ENCODE measurements around the gene CASP7.
A peak's percentile ranks its signal among the peaks of the same experiment; 100 is the strongest.

CASP7 gene

DNA sequence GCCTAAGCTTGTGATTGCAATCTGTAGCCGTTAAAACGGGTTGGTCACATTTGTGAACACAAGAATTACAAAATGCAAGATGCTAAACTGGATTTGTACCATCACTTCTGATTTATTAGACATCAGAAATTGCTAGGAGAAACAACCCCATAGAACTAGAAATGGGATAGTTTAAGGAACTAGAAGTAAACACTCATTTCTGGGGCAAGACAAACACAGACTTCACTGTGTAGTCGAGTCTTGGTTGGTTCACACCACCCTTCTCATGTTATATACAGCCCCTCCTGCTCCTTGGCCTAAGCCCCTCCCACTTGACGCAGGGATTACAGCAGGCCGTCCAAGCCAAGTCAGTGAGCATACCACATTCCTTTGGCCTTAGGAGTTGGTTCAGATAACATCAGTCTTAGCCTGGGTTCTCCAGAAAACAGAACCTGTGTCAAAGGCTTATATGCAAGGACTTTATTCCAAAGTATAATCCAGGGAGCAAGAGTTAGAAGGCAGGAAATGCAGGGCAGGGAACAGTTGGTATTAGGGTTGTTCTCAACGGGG lies 13.8 kb upstream of the CASP7 start:
- DNase-seq (ENCODE audit: low read depth in 3 of 3, low spot score in 1 of 3), result no peak

DNA sequence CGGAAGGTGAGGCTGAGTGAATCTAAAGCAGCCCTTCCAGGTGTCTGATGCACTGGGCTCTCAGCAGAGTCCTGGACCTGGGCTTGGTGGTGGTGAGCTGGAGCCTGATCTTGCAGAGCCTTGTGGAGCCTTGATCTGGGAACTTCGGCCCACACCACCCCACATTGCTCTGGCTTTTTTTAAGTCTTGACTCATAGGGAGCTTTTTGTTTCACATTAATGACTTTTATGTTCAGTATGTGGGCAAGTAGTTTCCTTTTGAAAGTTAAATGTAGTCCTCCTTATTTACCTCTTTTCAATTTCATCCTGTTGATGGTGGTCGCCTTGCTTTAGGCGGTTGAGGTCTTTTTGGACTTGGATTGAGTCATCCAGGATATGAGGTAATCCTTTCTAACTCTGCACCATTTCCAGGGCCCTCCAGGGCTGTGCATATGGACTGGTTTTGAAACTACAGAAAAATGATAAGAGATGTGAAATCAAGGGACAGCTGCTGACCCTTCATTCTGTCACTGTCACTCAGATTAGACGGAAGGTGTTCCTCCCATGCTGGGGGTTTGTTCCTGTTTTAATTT lies 12.9 kb upstream of the CASP7 start:
- no peak for DNase-seq (ENCODE audit: low read depth in 3 of 3, low spot score in 1 of 3)

DNA sequence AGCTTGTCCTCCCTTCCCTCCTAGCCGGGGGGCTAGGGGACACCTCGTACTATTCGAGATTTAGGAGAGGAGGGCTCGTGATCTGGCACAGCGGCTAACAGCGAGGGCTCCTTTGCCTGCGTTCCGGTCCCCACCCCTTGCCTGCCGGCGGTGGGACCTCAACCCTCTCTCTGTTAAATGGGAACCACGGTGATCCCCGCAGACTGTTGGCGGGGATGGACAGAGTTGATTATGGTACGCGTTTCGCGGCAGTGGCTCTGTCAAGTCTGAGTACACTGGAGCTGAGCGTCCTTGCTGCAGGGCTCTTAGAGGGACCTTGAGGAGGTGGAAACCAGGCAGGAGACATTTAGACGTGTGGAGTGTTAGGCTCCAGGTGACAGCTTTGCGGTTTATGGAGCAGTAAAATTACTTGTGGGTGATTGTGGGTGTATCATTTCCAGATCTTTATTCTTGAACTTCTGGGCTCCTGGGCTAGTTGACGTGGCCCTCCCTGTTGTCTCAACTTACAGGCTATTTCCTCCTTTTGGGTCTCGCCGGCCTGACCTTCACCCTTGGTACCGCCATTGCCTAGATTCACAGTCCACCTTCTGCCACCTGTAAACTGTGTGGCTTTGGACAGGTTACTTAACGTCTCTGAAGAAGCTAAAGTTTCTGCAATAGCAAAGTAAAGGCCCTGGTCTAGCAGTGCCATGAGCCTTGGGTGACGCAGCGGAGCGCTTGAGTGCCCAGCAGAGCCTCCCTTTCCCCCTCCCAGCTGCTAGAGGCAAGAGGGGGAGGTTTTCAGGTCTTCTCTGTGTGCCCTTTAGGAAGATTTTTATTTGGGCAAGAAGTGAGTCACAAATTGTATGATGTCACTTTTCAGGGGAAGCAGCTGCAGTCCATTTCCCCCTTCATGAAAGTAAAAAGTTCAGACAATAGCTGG lies 739 bp downstream of the CASP7 start:
- peak in 1 of 3 donors; percentile 6 for DNase-seq (ENCODE audit: low read depth in 3 of 3, low spot score in 1 of 3)

GRCh38 chr10:113681533-113682470 lies 2.1 kb downstream of the CASP7 start:
- no peak for DNase-seq (ENCODE audit: low read depth in 3 of 3, low spot score in 1 of 3)

DNA sequence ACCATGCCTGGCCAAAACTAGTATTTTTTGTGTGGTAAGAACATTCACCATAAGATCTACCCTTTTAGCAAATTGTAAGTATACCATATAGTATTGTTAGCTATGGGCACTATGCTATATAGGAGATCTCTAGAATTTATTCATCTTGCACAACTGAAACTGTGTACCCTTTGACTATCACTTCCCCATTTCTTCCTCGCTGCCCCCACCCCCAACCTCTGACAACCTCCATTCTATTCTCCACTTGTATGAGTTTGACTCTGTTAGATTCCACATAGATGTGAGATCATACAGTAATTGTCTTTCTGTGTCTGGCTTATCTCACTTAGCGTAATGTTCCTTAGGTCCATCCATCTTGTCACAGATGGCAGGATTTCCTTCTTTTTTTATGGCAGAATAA lies 3.6 kb downstream of the CASP7 start:
- DNase-seq (ENCODE audit: low read depth in 3 of 3, low spot score in 1 of 3), result no peak

- no peak for DNase-seq (ENCODE audit: low read depth in 3 of 3, low spot score in 1 of 3)
Observed at GRCh38 chr10:113686028-113686427, 6.3 kb downstream of the CASP7 start.

GRCh38 chr10:113687037-113687436 lies 7.3 kb downstream of the CASP7 start:
- DNase-seq (ENCODE audit: low read depth in 3 of 3, low spot score in 1 of 3), result no peak

- no peak for DNase-seq (ENCODE audit: low read depth in 3 of 3, low spot score in 1 of 3)
Observed at GRCh38 chr10:113689057-113689456, 9.3 kb downstream of the CASP7 start.

DNA sequence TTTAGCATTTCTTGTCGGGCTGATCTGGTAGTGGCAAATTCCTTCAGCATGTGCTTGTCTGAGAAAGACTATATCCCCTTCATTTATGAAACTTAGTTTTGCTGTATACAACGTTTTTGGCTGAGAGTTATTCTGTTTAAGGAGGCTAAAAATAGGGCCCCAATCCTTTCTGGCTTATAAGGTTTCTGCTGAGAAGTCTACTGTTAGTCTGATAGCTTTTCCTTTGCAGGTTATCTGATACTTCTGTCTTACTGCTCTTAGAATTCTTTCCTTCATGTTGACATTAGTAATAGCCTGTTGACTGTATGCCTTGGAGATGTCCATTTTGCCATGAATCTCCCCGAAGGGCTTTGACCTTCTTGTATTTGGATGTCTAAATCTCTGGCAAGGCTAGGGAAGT lies 9.9 kb downstream of the CASP7 start:
- DNase-seq (ENCODE audit: low read depth in 3 of 3, low spot score in 1 of 3), result no peak

DNA sequence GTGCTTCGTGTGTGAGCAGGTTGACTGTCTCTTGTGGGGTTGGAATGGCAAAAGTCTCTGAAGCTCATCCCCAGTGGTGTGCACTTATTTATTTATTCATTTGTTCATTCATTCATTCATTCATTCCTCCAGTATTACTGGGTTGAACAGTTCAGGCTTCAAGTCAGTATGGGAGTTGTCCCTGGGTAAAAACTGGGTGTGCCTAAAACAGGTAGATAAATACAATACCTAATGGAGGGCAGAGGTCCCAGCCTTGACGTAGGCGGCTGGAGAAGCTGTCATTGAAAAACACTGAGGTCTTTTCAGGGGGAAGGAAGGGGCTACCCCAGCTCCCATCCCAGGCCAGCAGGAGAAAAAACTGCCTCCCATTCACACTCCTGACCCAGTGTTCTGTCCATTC lies 11.0 kb downstream of the CASP7 start:
- DNase-seq (ENCODE audit: low read depth in 3 of 3, low spot score in 1 of 3), result no peak

DNA sequence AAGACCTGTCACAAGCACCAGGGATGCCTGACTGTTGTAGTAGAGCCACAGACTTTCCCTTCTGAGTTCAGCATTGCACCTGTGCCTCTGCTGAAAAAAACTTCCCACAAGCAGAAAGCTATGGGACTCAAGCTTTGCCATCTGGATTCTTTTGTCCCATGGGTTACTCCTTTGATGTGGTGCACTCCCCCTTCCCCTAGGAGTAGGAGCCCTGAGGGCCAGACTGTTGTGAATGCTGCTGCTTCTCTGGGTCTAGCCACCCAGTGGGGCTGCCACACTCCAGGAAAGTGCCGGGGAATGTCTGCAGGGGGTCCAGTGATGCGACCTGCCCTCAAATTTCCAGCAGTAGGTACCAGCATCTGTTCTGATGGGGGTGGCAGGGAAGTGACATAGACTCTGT lies 11.7 kb downstream of the CASP7 start:
- no peak for DNase-seq (ENCODE audit: low read depth in 3 of 3, low spot score in 1 of 3)

GRCh38 chr10:113692271-113692670 lies 12.6 kb downstream of the CASP7 start:
- no peak for DNase-seq (ENCODE audit: low read depth in 3 of 3, low spot score in 1 of 3)

- no peak for DNase-seq (ENCODE audit: low read depth in 3 of 3, low spot score in 1 of 3)
Observed at GRCh38 chr10:113693348-113693747, 13.6 kb downstream of the CASP7 start.

DNA sequence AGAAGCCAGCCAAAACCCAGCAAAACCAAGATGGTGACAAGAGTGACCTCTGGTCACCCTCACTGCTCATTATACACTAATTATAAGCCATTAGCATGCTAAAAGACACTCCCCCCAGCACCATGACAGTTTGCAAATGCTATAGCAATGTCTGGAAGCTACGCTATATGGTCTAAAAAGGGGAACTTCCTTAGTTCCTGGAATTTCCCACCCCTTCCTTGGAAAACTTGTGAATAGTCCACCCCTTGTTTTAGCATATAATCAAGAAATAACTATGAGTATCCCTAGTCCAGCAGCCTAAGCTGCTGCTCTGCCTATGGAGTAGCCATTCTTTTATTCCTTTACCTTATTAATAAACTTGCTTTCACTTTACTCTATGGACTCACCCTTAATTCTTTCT lies 16.0 kb downstream of the CASP7 start:
- DNase-seq (ENCODE audit: low read depth in 3 of 3, low spot score in 1 of 3), result no peak

DNA sequence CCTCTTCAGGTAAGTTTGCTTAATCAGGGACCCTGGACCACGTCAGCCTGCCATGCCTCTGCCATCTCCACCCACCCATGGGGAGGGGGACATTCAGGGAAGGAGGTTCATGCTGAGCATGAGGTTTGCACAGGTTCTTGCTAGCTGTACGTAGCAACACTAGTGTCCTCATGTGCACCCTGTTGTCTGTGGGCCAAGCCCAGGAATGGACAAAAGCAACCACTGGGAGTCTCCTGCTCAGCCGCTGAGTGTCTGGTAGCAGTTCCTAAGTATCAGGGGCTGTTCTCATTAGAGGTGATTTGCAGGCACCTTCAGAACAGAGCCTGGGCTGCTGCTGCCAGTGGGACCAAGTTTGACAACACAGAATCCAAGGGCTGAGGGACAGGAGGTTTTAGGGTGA lies 17.9 kb downstream of the CASP7 start:
- DNase-seq (ENCODE audit: low read depth in 3 of 3, low spot score in 1 of 3), result no peak

DNA sequence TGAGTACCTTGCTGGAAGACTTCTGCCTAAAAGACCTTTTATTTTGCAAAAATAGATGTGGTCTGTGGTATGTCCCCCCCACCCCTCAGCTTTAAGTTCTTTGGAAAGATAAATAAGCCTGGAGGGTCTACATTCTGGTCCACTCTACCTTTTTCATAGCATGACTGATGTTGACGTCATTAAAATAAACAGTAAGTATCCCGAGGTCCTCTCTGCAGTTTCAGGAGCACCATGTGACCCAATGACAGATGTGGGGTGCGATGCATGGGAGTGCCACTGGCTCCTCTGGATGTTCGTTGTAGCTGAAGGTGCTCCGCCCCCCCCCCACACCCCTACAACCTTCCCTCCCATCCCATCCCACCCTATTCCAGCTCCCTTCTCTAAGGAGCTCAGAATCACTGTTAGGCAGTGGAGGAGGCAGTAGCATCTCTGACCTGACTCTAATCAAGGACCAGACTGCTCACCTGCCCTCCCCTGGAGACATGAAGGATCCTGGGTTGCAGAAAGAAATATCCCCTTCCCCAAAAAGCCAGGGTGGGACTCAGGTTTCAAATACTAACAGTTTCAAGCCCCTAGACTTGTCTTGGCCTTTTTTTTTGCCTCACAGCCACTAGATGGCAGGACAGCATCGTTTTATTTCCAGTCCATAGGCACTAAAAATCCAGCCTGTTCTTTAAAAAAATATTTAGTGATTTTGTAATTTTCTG lies 25.1 kb downstream of the CASP7 start:
- DNase-seq (ENCODE audit: low read depth in 3 of 3, low spot score in 1 of 3), result no peak

DNA sequence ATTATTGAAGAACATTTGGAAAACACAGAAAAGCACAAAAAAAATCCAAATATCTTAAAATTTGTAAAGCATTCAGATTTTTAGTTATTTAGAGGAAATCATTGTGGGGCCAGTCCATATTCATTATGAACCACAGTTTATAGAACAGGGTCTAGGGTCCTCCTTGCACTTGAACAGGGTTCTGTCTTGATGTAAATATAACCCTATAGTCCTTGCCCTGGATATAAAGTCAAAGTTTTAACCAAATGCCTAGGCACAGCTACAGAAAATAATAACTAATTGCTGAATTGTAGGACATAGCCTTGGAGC lies 25.6 kb downstream of the CASP7 start:
- no peak for DNase-seq (ENCODE audit: low read depth in 3 of 3, low spot score in 1 of 3)

DNA sequence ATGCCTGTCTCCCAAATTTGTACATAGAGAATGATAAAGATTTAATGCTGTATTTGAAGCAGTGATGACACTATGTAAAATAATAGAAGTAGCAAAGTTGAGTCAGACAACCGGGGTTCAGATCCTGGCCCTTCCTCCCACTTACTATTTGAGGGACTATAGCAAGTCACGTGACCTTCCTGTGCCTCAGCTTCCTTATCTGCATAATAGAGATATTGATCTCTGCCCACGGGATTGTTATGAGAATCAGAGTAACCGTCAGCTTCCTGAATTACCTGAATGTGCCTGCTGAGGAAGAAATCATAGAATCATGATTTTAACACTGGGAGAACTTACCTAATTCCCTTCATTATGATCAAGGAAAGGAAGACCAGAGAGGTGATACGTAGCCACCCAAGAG lies 26.9 kb downstream of the CASP7 start:
- DNase-seq (ENCODE audit: low read depth in 3 of 3, low spot score in 1 of 3), result no peak

DNA sequence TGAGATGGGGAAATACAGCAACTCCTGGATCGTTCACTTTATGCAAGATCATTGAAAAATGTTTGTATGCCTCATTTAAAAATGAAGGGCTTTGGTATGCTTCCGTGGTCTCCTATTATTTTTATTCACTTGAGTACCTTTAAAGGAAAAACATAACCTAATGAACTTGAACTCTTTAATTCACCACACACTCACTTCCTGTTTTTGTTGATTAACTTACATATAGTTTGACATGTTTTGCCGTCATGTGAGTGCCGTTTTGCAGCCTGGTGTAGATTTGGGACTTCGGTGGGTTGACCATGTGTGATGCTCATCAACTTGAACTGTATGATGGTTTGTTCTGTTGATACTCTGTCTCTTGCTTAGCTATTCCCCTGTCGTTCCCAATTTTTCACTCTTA lies 28.9 kb downstream of the CASP7 start:
- no peak for DNase-seq (ENCODE audit: low read depth in 3 of 3, low spot score in 1 of 3)

DNA sequence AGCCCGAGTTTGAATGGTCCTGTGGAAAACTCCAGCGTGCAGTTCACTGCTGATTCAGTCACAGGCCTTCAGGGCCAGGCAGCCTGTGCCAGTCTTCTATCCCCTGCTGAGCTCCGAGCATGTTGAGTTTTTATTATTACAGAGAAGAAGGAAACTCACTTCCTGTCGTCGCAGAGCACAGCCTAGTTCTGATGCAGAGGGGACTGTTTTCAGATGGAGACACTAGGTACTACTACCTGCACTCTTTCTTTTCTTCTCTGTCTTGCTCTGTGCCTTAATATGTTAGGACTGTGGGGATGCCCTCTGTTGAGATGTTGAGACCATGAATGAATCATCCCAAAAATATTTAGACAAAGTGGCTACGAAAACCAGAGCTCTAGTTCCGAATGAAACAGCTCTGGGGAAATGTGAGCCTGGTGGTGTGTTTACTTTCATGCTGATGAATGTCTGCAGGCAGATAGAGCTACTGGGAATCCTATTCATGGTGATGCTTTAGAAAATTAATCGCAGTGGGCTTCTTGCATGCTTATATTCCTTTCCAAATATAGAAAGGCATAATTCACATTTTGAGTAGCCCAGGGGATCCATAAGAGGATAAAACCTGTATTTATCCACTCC lies 29.6 kb downstream of the CASP7 start:
- DNase-seq (ENCODE audit: low read depth in 3 of 3, low spot score in 1 of 3), result no peak

- DNase-seq (ENCODE audit: low read depth in 3 of 3, low spot score in 1 of 3), result no peak
Observed at GRCh38 chr10:113711142-113711541, 31.4 kb downstream of the CASP7 start.
